ENCODE measurements around the gene FAM193B. TPM values are rescaled to one million over a fixed set of nuclear protein-coding genes. Genes with fewer than 3 reads are reported as not detected.

FAM193B gene
- total and polyA plus RNA-seq, 2 donors (not counting 1 experiment from before 2014, with no cell fraction given) = 227 to 301 TPM

- intact Hi-C loops (cut with micrococcal nuclease) = loop anchor here (1.0 to 5.0 kb wide), 2 partner anchors 7 to 207 kb away; partner anchors contain the start of genes DDX41, PRELID1 and RAB24
- ATAC-seq (ENCODE audit: low read depth) (peak; percentile 38), DNase-seq (peak; percentile 79)
- CTCF ChIA-PET = interaction anchor here (0.7 to 5.5 kb wide), 11 partner anchors 9 to 119 kb away, joined by 3 to 70 read pairs (median 5); partner anchors contain the start of genes PDLIM7 and TMED9
- H3K36me3 ChIP-seq (replicated peaks in 1 of 2; ENCODE audit: control extremely low read depth in 1 of 2, control insufficient read depth in 1 of 2, extremely low read depth in 1 of 2, insufficient read depth in 2 of 2, low read length in 1 of 2) = peaks cover 0 to 55% of the 10 kb centered on the region in 2 experiments
- TF ChIP-seq CTCF (IDR thresholded peaks at IDR 0.05) (no peak), EZH2 (IDR thresholded peaks at IDR 0.05; ENCODE audit: borderline replicate concordance, insufficient read depth, low read depth, low read length, poor library complexity, severe bottlenecking) (no peak)
- peaks cover 49% of the 10 kb centered on the region for H3K79me2 ChIP-seq (ENCODE audit: control insufficient read depth, insufficient read depth, low read length)
- peak overlapping the region; percentile 45 for H2AFZ ChIP-seq (ENCODE audit: insufficient read depth, low read depth, low read length, poor library complexity, severe bottlenecking)
- H3K27ac ChIP-seq (ENCODE audit: low read length in 2 of 2) = peak overlapping the region; percentile 91 to 96
- H3K4me3 Mint-ChIP-seq = peak overlapping the region; percentile 94
- no peaks in the 10 kb centered on the region for H3K9me3 ChIP-seq (ENCODE audit: control extremely low read depth in 1 of 3, control insufficient read depth in 2 of 3, insufficient read depth in 1 of 3, low read length in 2 of 3)
- POLR2A ChIA-PET = interaction anchor here (0.7 to 4.1 kb wide), 5 partner anchors 9 to 105 kb away, joined by 3 to 19 read pairs (median 6); partner anchors contain the start of genes GRK6 and PDLIM7
- WGBS (ENCODE audit: insufficient coverage) = 0% methylated on average over 7 of the region's 8 CpGs
- H3K9ac ChIP-seq (ENCODE audit: low read length) = peak overlapping the region; percentile 86
- H3K27ac Mint-ChIP-seq = peak overlapping the region; percentile 98
- H4K20me1 ChIP-seq (ENCODE audit: control insufficient read depth, insufficient read depth, low read length, poor library complexity, severe bottlenecking) = peaks cover 24% of the 10 kb centered on the region
- peak overlapping the region; percentile 97 for H3K4me2 ChIP-seq (replicated peaks; ENCODE audit: low read depth, low read length, poor library complexity, severe bottlenecking)
- H3K27me3 ChIP-seq (replicated peaks in 1 of 4; ENCODE audit: control extremely low read depth in 1 of 4, control insufficient read depth in 3 of 4, insufficient read depth in 4 of 4, low read length in 3 of 4) = no peaks in the 10 kb centered on the region
- H3K9me3 Mint-ChIP-seq (ENCODE audit: insufficient read depth) = no peaks in the 10 kb centered on the region
- peaks cover 53% of the 10 kb centered on the region for H3K4me1 Mint-ChIP-seq
- H3K4me3 ChIP-seq (ENCODE audit: control extremely low read depth in 1 of 5, extremely low read depth in 1 of 5, insufficient read depth in 1 of 5, low read depth in 2 of 5, low read length in 4 of 5) = peak overlapping the region; percentile 57 to 95 (median 75)
- peaks cover 38 to 53% of the 10 kb centered on the region in 2 donors for H3K4me1 ChIP-seq (ENCODE audit: control insufficient read depth in 2 of 2, insufficient read depth in 2 of 2, low read length in 2 of 2)
- no peaks in the 10 kb centered on the region for H3K27me3 Mint-ChIP-seq
Observed at GRCh38 chr5:177508837-177509236, 45.5 kb downstream of the FAM193B start.

GRCh38 chr5:177508221-177508611 is 46.1 kb downstream of the FAM193B start:
- H3K9me3 Mint-ChIP-seq (ENCODE audit: insufficient read depth) = no peaks in the 10 kb centered on the region
- ATAC-seq (ENCODE audit: low read depth) = no peak
- peaks cover 26% of the 10 kb centered on the region for H4K20me1 ChIP-seq (ENCODE audit: control insufficient read depth, insufficient read depth, low read length, poor library complexity, severe bottlenecking)

More at GRCh38 chr5:177508221-177508611, 46.1 kb downstream of the FAM193B start:
- Histone ChIP-seq H3K27me3 (replicated peaks in 1 of 4; ENCODE audit: control extremely low read depth in 1 of 4, control insufficient read depth in 3 of 4, insufficient read depth in 4 of 4, low read length in 3 of 4) (no peaks in the 10 kb centered on the region), H2AFZ (ENCODE audit: insufficient read depth, low read depth, low read length, poor library complexity, severe bottlenecking) (peak overlapping the region; percentile 64), H3K9ac (ENCODE audit: low read length) (peak overlapping the region; percentile 86), H3K36me3 (replicated peaks in 1 of 2; ENCODE audit: control extremely low read depth in 1 of 2, control insufficient read depth in 1 of 2, extremely low read depth in 1 of 2, insufficient read depth in 2 of 2, low read length in 1 of 2) (peaks cover 0 to 55% of the 10 kb centered on the region in 2 experiments), H3K4me2 (replicated peaks; ENCODE audit: low read depth, low read length, poor library complexity, severe bottlenecking) (peak overlapping the region; percentile 97), H3K4me3 (ENCODE audit: control extremely low read depth in 1 of 5, extremely low read depth in 1 of 5, insufficient read depth in 1 of 5, low read depth in 2 of 5, low read length in 4 of 5) (peak overlapping the region; percentile 57 to 95 (median 75)), H3K9me3 (ENCODE audit: control extremely low read depth in 1 of 3, control insufficient read depth in 2 of 3, insufficient read depth in 1 of 3, low read length in 2 of 3) (no peaks in the 10 kb centered on the region), H3K4me1 (ENCODE audit: control insufficient read depth in 2 of 2, insufficient read depth in 2 of 2, low read length in 2 of 2) (peaks cover 38 to 56% of the 10 kb centered on the region in 2 donors), H3K79me2 (ENCODE audit: control insufficient read depth, insufficient read depth, low read length) (peaks cover 42% of the 10 kb centered on the region), H3K27ac (ENCODE audit: low read length in 2 of 2) (peak overlapping the region; percentile 91 to 96)
- CTCF ChIA-PET = interaction anchor here (0.7 to 5.5 kb wide), 12 partner anchors 8 to 118 kb away, joined by 3 to 70 read pairs (median 4); partner anchors contain the start of genes DDX41 and PDLIM7
- WGBS (ENCODE audit: insufficient coverage) = 10% methylated on average over 26 of the region's 26 CpGs
- no peak for TF ChIP-seq EZH2 (IDR thresholded peaks at IDR 0.05; ENCODE audit: borderline replicate concordance, insufficient read depth, low read depth, low read length, poor library complexity, severe bottlenecking)
- TF ChIP-seq CTCF (IDR thresholded peaks at IDR 0.05) = no peak
- Mint-ChIP-seq H3K4me3 (peak overlapping the region; percentile 94), H3K4me1 (peaks cover 55% of the 10 kb centered on the region), H3K27me3 (no peaks in the 10 kb centered on the region), H3K27ac (peak overlapping the region; percentile 85)
- POLR2A ChIA-PET = interaction anchor here (0.7 to 4.1 kb wide), 5 partner anchors 11 to 105 kb away, joined by 3 to 19 read pairs (median 6); partner anchors contain the start of genes GRK6 and PDLIM7
- peak; percentile 53 for DNase-seq
- intact Hi-C loops (cut with micrococcal nuclease) = loop anchor here (1.0 to 5.0 kb wide), 2 partner anchors 8 to 206 kb away; partner anchors contain the start of genes DDX41, PRELID1 and RAB24
